ENCODE results near the gene ARL17B. TPM values are rescaled to one million over a fixed set of nuclear protein-coding genes. Genes with fewer than 3 reads are reported as not detected.
A peak's percentile ranks its signal among the peaks of the same experiment; 100 is the strongest.
"Not testable (repeated sequence)": the region's sequence is repeated elsewhere in the genome, so short reads cannot be mapped to it uniquely, and the experiment has no call there.

The ARL17B gene
- total RNA-seq, 6 donors from 2014 or later = 7.8 to 47.1 (median 21.6) TPM

GRCh38 chr17:46286764-46287221 is 74.8 kb downstream of the ARL17B start:
- not testable (repeated sequence) for H3K36me3 ChIP-seq, H3K27me3 ChIP-seq, H3K4me1 ChIP-seq, H3K4me3 ChIP-seq, H3K27ac ChIP-seq, H3K9me3 ChIP-seq
- WGBS, 2 donors = 0 to 3% methylated on average over 3 of the region's 3 CpGs
- TF ChIP-seq CTCF (IDR thresholded peaks at IDR 0.05) = peak; percentile 62 to 84 (median 74)
- ATAC-seq (ENCODE audit: low FRiP score in 2 of 2) (peak; percentile 86 to 90), DNase-seq (peak in 1 of 2 donors; percentile 42)

- H3K4me1 ChIP-seq; H3K27ac ChIP-seq; H3K9me3 ChIP-seq; ATAC-seq (ENCODE audit: low FRiP score in 2 of 2); H3K4me3 ChIP-seq; H3K36me3 ChIP-seq; DNase-seq; H3K27me3 ChIP-seq: not testable (repeated sequence)
- WGBS, 2 donors = 64 to 78% methylated on average over 2 of the region's 2 CpGs
Measured at GRCh38 chr17:46285500-46285899, 76.1 kb downstream of the ARL17B start.

- DNase-seq, H3K36me3 ChIP-seq: not testable (repeated sequence)
- WGBS, 2 donors = 50 to 60% methylated on average over 1 of the region's 1 CpG
Measured at GRCh38 chr17:46284467-46284866, 77.1 kb downstream of the ARL17B start.

GRCh38 chr17:46282635-46283034 is 78.9 kb downstream of the ARL17B start:
- H3K4me1 ChIP-seq; H3K27ac ChIP-seq; H3K9me3 ChIP-seq; H3K4me3 ChIP-seq; H3K27me3 ChIP-seq; ATAC-seq (ENCODE audit: low FRiP score in 2 of 2); DNase-seq; H3K36me3 ChIP-seq: not testable (repeated sequence)
- WGBS, 2 donors = 90 to 95% methylated on average over 2 to 8 of the region's 12 CpGs

More at GRCh38 chr17:46284467-46284866, 77.1 kb downstream of the ARL17B start:
- not testable (repeated sequence) for H3K4me3 ChIP-seq; H3K27ac ChIP-seq; H3K27me3 ChIP-seq; H3K4me1 ChIP-seq; H3K9me3 ChIP-seq; ATAC-seq (ENCODE audit: low FRiP score in 2 of 2)

GRCh38 chr17:46281336-46281735 is 80.2 kb downstream of the ARL17B start:
- 95 to 97% methylated on average over 4 of the region's 4 CpGs for WGBS, 2 donors

GRCh38 chr17:46276728-46277479 is 84.7 kb downstream of the ARL17B start:
- WGBS, 2 donors = 68 to 75% methylated on average over 3 of the region's 3 CpGs
- not testable (repeated sequence) for H3K4me1 ChIP-seq; H3K27me3 ChIP-seq; H3K27ac ChIP-seq; ATAC-seq (ENCODE audit: low FRiP score in 2 of 2); H3K4me3 ChIP-seq; DNase-seq; H3K36me3 ChIP-seq; H3K9me3 ChIP-seq

More at GRCh38 chr17:46281336-46281735, 80.2 kb downstream of the ARL17B start:
- H3K27me3 ChIP-seq; DNase-seq; H3K4me3 ChIP-seq; H3K9me3 ChIP-seq; H3K36me3 ChIP-seq; H3K27ac ChIP-seq; ATAC-seq (ENCODE audit: low FRiP score in 2 of 2); H3K4me1 ChIP-seq: not testable (repeated sequence)

GRCh38 chr17:46274238-46274637 is 87.3 kb downstream of the ARL17B start:
- WGBS, 2 donors = 74 to 80% methylated on average over 3 of the region's 3 CpGs
- no peak overlapping the region for H3K4me3 ChIP-seq

More at GRCh38 chr17:46274238-46274637, 87.3 kb downstream of the ARL17B start:
- DNase-seq = no peak
- TF ChIP-seq CTCF (IDR thresholded peaks at IDR 0.05) = no peak
- no peak for TF ChIP-seq POLR2A (IDR thresholded peaks at IDR 0.05)
- no peak for TF ChIP-seq POLR2AphosphoS5 (IDR thresholded peaks at IDR 0.05)
- TF ChIP-seq EP300 (IDR thresholded peaks at IDR 0.05) = no peak
- Histone ChIP-seq H3K27ac (no peak overlapping the region), H3K4me1 (no peaks in the 10 kb centered on the region), H3K27me3 (no peaks in the 10 kb centered on the region), H3K36me3 (no peaks in the 10 kb centered on the region), H3K9me3 (no peaks in the 10 kb centered on the region)
- no peak for ATAC-seq (ENCODE audit: low FRiP score in 2 of 2)

All from upper lobe of left lung (tissue), 6 donors.